Aorta (tissue), 5 donors: ENCODE measurements around the gene CDK5R2. TPM values are rescaled to one million over a fixed set of nuclear protein-coding genes. Genes with fewer than 3 reads are reported as not detected.

ENCODE experiments used
- ATAC-seq: fragments of 200-7000 bp; cut with Tn5 transposase; one replicate; pipeline ENCODE4 v1.9.1; 2022; ENCODE audit warnings: moderate library complexity; ENCODE audit not compliant: low FRiP score
- DNase-seq, 2 donors: peaks; one replicate each; pipeline ENCODE4 v3.0.0-alpha.2; 2020
- H3K27ac ChIP-seq, 2 donors: one replicate each; pipeline ENCODE4 v1.5.1; 2013; ENCODE audit warnings: low read length in 2 of 2, mild to moderate bottlenecking in 2 of 2, moderate library complexity in 2 of 2, control low read depth in 1 of 2, inconsistent platforms in 1 of 2, low read depth in 1 of 2
- H3K27me3 ChIP-seq, 2 donors: one replicate each; pipeline ENCODE4 v1.6.1; 2013; ENCODE audit warnings: control low read depth in 1 of 2, low read length in 1 of 2, mild to moderate bottlenecking in 1 of 2, moderate library complexity in 1 of 2; ENCODE audit not compliant: insufficient read depth in 2 of 2, control insufficient read depth in 1 of 2
- H3K36me3 ChIP-seq, 2 donors: one replicate each; pipeline ENCODE4 v1.6.1; 2013; ENCODE audit warnings: control low read depth in 1 of 2, low read length in 1 of 2, mild to moderate bottlenecking in 1 of 2; ENCODE audit not compliant: insufficient read depth in 2 of 2, control insufficient read depth in 1 of 2
- H3K4me1 ChIP-seq, 2 donors: one replicate each; pipeline ENCODE4 v1.6.1; 2013; ENCODE audit warnings: low read length in 2 of 2, control low read depth in 1 of 2, mild to moderate bottlenecking in 1 of 2, moderate library complexity in 1 of 2; ENCODE audit not compliant: insufficient read depth in 2 of 2, control insufficient read depth in 1 of 2
- H3K4me3 ChIP-seq, 2 donors: one replicate each; pipeline ENCODE4 v1.5.1; 2013; ENCODE audit warnings: low read length in 2 of 2, control low read depth in 1 of 2, mild to moderate bottlenecking in 1 of 2
- H3K9me3 ChIP-seq: one replicate; pipeline ENCODE4 v1.6.1; 2013; ENCODE audit warnings: mild to moderate bottlenecking, low read length; ENCODE audit not compliant: control insufficient read depth
- WGBS, 2 donors: extraction: QIAGEN DNeasy Blood & Tissue Kit; methylation state at CpG; one replicate each; pipeline ENCODE4 v1.1.7; 2013; 5-methylcytosine and 5-hydroxymethylcytosine counted together
- intact Hi-C, 2 donors: fragments of 100-400 bp; cut with DNase I; formaldehyde crosslinking; loops; one replicate each; pipeline versions ENCODE4 v1.14.2 to v1.15.0; 2022
- microRNA-seq, 2 donors: library from miRNA; unstranded; fragments of <30 nt; microRNA quantifications; one replicate each; pipeline ENCODE4 v1.2.0, GENCODE V29; 2020
- polyA plus RNA-seq, 2 donors: library from polyadenylated mRNA; stranded (reverse); fragments of 200-250 nt; gene quantifications; one replicate each; pipeline ENCODE4 v1.2.3, GENCODE V29; 2013
- total RNA-seq, 2 donors: library from RNA; stranded (reverse); fragmentation: NEBNext Ultra II Directional; extraction: Animal tissue kit (Norgen Biotek cat#: 25700); gene quantifications; one replicate each; pipeline ENCODE4 v1.2.1, GENCODE V29; 2021
- donor health status: healthy with polysubstance abuse.
- donor health status: Bipolar disorder and iron deficiency.
- donor health status: DM: no; HTN: no; CAD: no.
- donor health status: DM: no; HTN: no; CAD: no.
- donor health status: DM: yes; HTN: yes; CAD: no.

CDK5R2 gene
- total and polyA plus RNA-seq, 4 donors, result not detected

DNA sequence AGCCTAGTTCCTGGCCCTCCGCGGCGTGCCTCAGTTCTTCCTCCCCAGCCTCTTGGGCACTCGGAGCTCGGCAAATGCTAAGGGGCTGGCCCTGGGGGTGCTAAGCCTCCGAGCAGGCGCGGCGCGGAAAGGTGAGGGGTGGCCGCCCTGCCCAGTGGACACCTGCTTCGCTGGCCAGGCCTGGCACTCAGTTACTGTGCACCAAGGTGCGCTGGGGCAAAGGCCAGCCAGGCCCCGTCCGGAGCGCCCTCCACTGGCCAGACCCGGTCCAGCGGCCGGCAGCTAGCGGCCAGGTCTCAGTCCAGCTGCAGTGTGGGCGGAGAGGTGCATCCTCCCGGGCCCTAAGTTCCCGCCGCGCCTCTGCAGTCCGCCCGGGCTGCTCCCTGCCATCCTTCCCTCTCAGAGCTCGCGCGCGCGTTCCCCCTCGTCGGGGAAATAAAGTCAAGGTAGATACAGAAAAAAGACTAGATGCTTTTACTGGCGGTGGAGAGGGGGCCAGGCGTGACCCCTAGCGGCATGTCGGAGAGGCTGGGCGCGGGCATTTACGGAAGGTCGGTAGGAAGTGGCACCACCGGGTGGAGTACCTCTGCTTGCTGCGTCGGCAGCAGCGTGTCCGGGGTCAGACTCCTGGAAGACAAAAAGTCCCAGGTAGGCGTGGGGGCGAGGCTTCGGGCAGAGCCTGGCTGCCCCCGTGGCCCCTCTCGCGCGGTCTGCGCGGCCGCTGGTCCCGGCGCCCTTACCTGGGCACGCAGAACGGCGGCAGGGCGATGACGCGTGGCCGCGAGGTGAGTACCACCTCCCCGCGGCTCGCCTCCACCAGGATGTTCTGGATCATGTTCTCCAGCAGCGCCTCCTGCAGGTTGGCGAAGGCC lies 43.2 kb downstream of the CDK5R2 start:
- ATAC-seq, result no peak

DNA sequence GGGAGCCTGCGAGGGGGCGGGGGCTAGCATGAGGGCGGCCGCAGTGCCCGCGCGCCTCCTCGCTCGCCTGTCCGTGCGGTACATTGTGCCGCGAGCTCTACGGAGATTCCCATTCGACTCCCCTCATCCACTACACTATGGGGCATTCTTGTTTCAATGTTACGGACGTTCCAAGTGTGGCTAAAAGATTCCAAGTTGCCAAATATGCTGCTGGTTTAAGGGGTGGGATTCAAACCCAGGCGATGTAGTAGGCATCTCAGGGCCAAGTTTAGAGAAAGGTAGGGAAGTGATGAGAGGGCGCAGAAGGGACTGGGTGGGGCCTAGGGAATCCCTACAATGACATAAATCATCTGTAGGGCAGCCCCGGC lies 43.8 kb downstream of the CDK5R2 start:
- H3K9me3 ChIP-seq, result no peaks in the 10 kb centered on the region
- H3K4me1 ChIP-seq, result no peaks in the 10 kb centered on the region
- intact Hi-C loops, result no loop called here
- ATAC-seq (no peak), DNase-seq (no peak)
- no peaks in the 10 kb centered on the region for H3K27me3 ChIP-seq
- no peak overlapping the region for H3K4me3 ChIP-seq
- 17 to 21% methylated on average over 13 to 20 of the region's 20 CpGs for WGBS, 2 donors
- no peak overlapping the region for H3K27ac ChIP-seq
- no peaks in the 10 kb centered on the region for H3K36me3 ChIP-seq

More for the DNA sequence above, 43.2 kb downstream of the CDK5R2 start:
- no peaks in the 10 kb centered on the region for H3K36me3 ChIP-seq
- H3K27ac ChIP-seq, result no peak overlapping the region
- no peaks in the 10 kb centered on the region for H3K4me1 ChIP-seq
- H3K9me3 ChIP-seq, result no peaks in the 10 kb centered on the region
- no peak overlapping the region for H3K4me3 ChIP-seq
- intact Hi-C loops, result no loop called here
- H3K27me3 ChIP-seq, result no peaks in the 10 kb centered on the region
- DNase-seq, result no peak
- WGBS, 2 donors, result 2 to 3% methylated on average over 68 to 72 of the region's 72 CpGs

DNA sequence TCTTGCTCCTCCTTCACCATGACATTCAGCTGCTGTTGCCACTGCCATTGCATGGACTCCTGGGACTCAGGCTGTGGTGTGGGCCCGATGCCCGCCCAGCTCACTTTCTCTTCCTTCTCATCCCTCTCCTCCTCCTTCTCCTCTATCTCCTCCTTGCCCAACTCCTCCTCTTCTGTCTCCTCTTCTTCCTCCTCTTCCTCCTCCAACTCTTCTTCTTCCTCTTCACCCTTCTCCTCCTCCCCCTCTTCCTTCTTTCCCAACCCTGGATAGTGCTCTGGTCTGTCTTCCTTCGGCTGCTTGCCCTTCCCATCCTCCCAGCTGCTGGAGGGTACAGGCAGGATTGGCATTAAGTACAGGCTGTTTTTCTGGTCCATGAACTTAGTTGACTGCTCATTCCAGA lies 44.5 kb downstream of the CDK5R2 start:
- no peaks in the 10 kb centered on the region for H3K9me3 ChIP-seq
- intact Hi-C loops, result no loop called here
- no peak overlapping the region for H3K4me3 ChIP-seq
- 93 to 95% methylated on average over 3 of the region's 3 CpGs for whole genome bisulfite sequencing, 2 donors
- no peak for ATAC-seq
- H3K27me3 ChIP-seq, result no peaks in the 10 kb centered on the region
- no peak for DNase-seq
- no peak overlapping the region for H3K27ac ChIP-seq
- no peaks in the 10 kb centered on the region for H3K4me1 ChIP-seq
- no peaks in the 10 kb centered on the region for H3K36me3 ChIP-seq

DNA sequence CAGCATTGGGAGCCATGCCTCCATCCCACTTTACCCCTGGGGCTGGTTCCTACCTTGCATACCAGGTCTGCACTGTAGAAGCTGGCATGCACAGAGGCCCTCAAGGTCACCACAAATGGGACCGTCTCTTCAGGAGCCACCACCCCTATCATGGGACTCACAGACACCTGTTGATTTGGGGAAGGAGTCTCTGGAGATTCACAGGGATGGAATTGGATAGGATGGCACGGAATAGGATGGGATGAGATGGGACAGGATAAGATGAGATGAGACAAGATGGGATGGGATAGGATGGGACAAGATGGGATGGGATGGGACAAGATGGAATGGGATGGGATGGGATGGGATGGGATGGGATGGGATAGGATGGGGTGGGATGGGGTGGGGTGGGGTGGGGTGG lies 49.8 kb downstream of the CDK5R2 start:
- Histone ChIP-seq H3K27ac (no peak overlapping the region), H3K9me3 (no peaks in the 10 kb centered on the region), H3K27me3 (no peaks in the 10 kb centered on the region), H3K4me3 (no peak overlapping the region), H3K36me3 (no peaks in the 10 kb centered on the region), H3K4me1 (no peaks in the 10 kb centered on the region)
- ATAC-seq, result no peak
- WGBS, 2 donors, result 74 to 80% methylated on average over 2 of the region's 2 CpGs
- intact Hi-C loops, result no loop called here
- DNase-seq, result no peak

DNA sequence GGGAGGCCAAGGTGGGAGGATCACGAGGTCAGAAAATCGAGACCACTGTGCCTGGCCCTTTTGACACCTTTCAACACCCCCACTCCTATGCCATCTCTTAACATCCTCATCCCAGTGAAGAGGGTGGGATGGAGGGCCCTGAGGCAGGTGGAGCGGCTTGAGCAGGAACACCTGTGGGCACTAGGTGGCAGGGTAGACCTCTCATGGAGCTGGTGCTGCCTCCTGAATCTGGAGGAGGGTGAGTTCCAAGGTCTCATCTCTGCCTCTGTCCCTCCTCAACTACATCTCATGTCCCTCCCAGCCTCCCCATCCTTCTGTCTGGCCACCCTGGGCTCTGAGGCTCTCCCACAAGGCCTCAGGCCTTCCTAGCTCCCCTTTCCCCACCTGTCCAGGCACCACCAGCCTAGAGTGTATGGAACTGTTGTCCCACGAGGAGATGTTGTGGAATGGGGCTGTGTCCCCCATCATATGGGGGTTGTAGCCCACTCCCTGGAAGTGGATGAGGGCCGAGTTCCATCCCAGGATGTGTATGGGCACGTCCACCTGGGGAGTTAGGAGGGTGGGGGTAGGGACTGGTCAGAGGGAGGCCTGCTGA lies 50.8 kb downstream of the CDK5R2 start:
- ATAC-seq (no peak), DNase-seq (no peak)
- Histone ChIP-seq H3K27ac (no peak overlapping the region), H3K9me3 (no peaks in the 10 kb centered on the region), H3K27me3 (no peaks in the 10 kb centered on the region), H3K36me3 (no peaks in the 10 kb centered on the region), H3K4me1 (no peaks in the 10 kb centered on the region), H3K4me3 (no peak overlapping the region)
- intact Hi-C loops, result no loop called here
- 75 to 78% methylated on average over 6 of the region's 6 CpGs for WGBS, 2 donors

DNA sequence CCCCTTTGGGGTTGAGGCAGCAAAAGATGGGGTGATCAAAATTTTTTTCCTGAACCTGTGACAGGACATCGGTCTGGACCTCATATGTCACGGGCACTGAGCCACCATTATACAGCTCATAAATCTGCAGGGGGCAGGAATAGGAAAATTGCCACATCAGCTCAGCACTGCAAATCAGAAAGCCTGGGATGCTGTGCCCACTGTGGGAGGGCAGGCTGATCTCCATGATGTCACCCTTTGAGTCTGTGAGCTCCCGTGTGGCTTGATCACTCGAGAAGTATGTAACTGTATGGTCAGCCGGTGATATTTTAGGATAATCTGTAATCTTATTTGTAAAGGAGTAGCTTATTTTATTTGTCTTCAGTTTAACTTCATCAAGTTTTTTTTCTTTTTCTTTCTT lies 51.4 kb downstream of the CDK5R2 start:
- no peaks in the 10 kb centered on the region for H3K27me3 ChIP-seq
- ATAC-seq (no peak), DNase-seq (no peak)

More for the DNA sequence above, 51.4 kb downstream of the CDK5R2 start:
- H3K9me3 ChIP-seq, result no peaks in the 10 kb centered on the region
- intact Hi-C loops, result no loop called here
- H3K4me1 ChIP-seq, result no peaks in the 10 kb centered on the region
- no peaks in the 10 kb centered on the region for H3K36me3 ChIP-seq
- WGBS, 2 donors, result 70 to 74% methylated on average over 5 of the region's 5 CpGs
- H3K27ac ChIP-seq, result no peak overlapping the region
- H3K4me3 ChIP-seq, result no peak overlapping the region

Small RNAs within 50 kb of the gene (microRNA-seq; reads per million reads assigned to microRNA genes)
- 143 to 167 reads per million in 2 donors for gene MIR375

Other genes starting within 250 kb of the CDK5R2 start
- gene TTLL4, start 248.8 kb upstream of the CDK5R2 start, total RNA-seq, result 10 to 100 TPM; 22.3 to 36.3 TPM
- 10 to 100 TPM in 1 of 2 donors, 1 to 10 TPM in 1; 1.9 to 28.8 TPM for gene TTLL4, start 248.8 kb upstream of the CDK5R2 start, polyA plus RNA-seq
- 10 to 100 TPM; 31.9 to 50.6 TPM for gene CYP27A1, start 177.5 kb upstream of the CDK5R2 start, total RNA-seq
- 10 to 100 TPM; 19.3 to 40.4 TPM for gene CYP27A1, start 177.5 kb upstream of the CDK5R2 start, polyA plus RNA-seq
- 1 to 10 TPM in 1 of 2 donors, under 1 TPM in 1; 0.19 to 1.0 TPM for gene PRKAG3, start 127.9 kb upstream of the CDK5R2 start, total RNA-seq
- gene PRKAG3, start 127.9 kb upstream of the CDK5R2 start, polyA plus RNA-seq, result under 1 TPM; 0.13 to 0.20 TPM
- gene WNT6, start 99.9 kb upstream of the CDK5R2 start, total RNA-seq, result 1 to 10 TPM in 1 of 2 donors, under 1 TPM in 1; 0.88 to 2.1 TPM
- not detected for gene WNT6, start 99.9 kb upstream of the CDK5R2 start, polyA plus RNA-seq
- gene WNT10A, start 78.8 kb upstream of the CDK5R2 start, total RNA-seq, result not detected
- gene WNT10A, start 78.8 kb upstream of the CDK5R2 start, polyA plus RNA-seq, result not detected
- not detected for gene FEV, start 25.5 kb downstream of the CDK5R2 start, total RNA-seq
- gene FEV, start 25.5 kb downstream of the CDK5R2 start, polyA plus RNA-seq, result 1 to 10 TPM in 1 of 2 donors, not detected in 1; 1.9 TPM
- gene CRYBA2, start 33.8 kb downstream of the CDK5R2 start, total RNA-seq, result not detected
- gene CRYBA2, start 33.8 kb downstream of the CDK5R2 start, polyA plus RNA-seq, result not detected
- not detected for gene CFAP65, start 81.8 kb downstream of the CDK5R2 start, total RNA-seq
- gene CFAP65, start 81.8 kb downstream of the CDK5R2 start, polyA plus RNA-seq, result under 1 TPM in 1 of 2 donors, not detected in 1; 0.15 TPM
- not detected for gene IHH, start 101.3 kb downstream of the CDK5R2 start, total RNA-seq
- 1 to 10 TPM in 1 of 2 donors, under 1 TPM in 1; 0.05 to 2.0 TPM for gene IHH, start 101.3 kb downstream of the CDK5R2 start, polyA plus RNA-seq
- 1 to 10 TPM; 6.8 to 9.8 TPM for gene NHEJ1, start 201.1 kb downstream of the CDK5R2 start, total RNA-seq
- gene NHEJ1, start 201.1 kb downstream of the CDK5R2 start, polyA plus RNA-seq, result 1 to 10 TPM; 8.1 to 8.9 TPM
- 1 to 10 TPM; 3.5 to 7.3 TPM for gene SLC23A3, start 210.4 kb downstream of the CDK5R2 start, total RNA-seq
- gene SLC23A3, start 210.4 kb downstream of the CDK5R2 start, polyA plus RNA-seq, result 1 to 10 TPM; 1.6 to 4.7 TPM
- gene CNPPD1, start 217.3 kb downstream of the CDK5R2 start, total RNA-seq, result 10 to 100 TPM; 36.9 to 50.0 TPM
- 10 to 100 TPM; 23.9 to 52.3 TPM for gene CNPPD1, start 217.3 kb downstream of the CDK5R2 start, polyA plus RNA-seq
- gene RETREG2, start 218.6 kb downstream of the CDK5R2 start, total RNA-seq, result 10 to 100 TPM; 48.0 to 70.6 TPM
- gene RETREG2, start 218.6 kb downstream of the CDK5R2 start, polyA plus RNA-seq, result 10 to 100 TPM; 19.3 to 44.2 TPM
- gene ZFAND2B, start 247.1 kb downstream of the CDK5R2 start, total RNA-seq, result 10 to 100 TPM; 40.7 to 43.6 TPM
- 10 to 100 TPM; 30.2 to 73.4 TPM for gene ZFAND2B, start 247.1 kb downstream of the CDK5R2 start, polyA plus RNA-seq